ENCODE results near the gene ITGAD.

DNA sequence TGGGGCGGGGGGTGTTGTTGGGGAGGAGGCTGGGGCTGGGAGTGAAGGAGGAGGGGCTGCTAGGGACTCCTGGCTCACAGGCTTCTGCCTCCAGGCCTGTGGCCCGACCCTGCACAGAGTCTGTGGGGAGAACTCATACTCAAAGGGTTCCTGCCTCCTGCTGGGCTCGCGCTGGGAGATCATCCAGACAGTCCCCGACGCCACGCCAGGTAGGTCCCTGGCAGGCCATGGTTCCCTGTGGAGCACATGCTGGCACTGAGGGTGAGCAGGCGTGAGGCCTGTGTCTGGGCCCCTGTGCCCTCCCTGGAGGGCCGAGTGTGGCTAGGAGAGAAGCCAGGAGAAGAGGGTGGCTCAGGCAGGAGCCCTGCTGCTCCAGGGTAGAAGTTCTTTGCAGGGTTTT lies 4.6 kb downstream of the ITGAD start:
- TF ChIP-seq TCF12 (IDR thresholded peaks at IDR 0.05) (no peak), TCF12 (CRISPR knock-in tag; IDR thresholded peaks at IDR 0.05) (no peak), RFXANK (CRISPR knock-in tag; IDR thresholded peaks at IDR 0.05) (no peak), EZH2 (conservative IDR thresholded peaks at IDR 0.05; ENCODE audit: low read depth, low read length) (no peak), ZNF24 (IDR thresholded peaks at IDR 0.05) (no peak), CEBPB (IDR thresholded peaks at IDR 0.05; ENCODE audit: borderline replicate concordance, low read depth, low read length) (no peak)
- TF ChIP-seq, protein P1, sequence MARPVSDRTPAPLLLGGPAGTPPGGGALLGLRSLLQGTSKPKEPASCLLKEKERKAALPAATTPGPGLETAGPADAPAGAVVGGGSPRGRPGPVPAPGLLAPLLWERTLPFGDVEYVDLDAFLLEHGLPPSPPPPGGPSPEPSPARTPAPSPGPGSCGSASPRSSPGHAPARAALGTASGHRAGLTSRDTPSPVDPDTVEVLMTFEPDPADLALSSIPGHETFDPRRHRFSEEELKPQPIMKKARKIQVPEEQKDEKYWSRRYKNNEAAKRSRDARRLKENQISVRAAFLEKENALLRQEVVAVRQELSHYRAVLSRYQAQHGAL (CRISPR knock-in tag; IDR thresholded peaks at IDR 0.05; ENCODE audit: not compliant biosample characterization): no peak

All from HepG2 (cell line).